ENCODE data around the gene ZNF281.

- TF ChIP-seq CTCF (IDR thresholded peaks at IDR 0.05 in 8 of 11, conservative IDR thresholded peaks at IDR 0.05 in 3 of 11) (no peak), POLR2A (IDR thresholded peaks at IDR 0.05) (no peak)
These were observed 18.1 kb downstream of the ZNF281 start for GRCh38 chr1:200391747-200392146.

Measured in spleen (tissue), 7 donors.